NCI-H526 (cell line): ENCODE results near the gene MILR1.
"Not testable (repeated sequence)": the region's sequence is repeated elsewhere in the genome, so short reads cannot be mapped to it uniquely, and the experiment has no call there.

Source experiments
- DNase-seq, 2 experiments: peaks; one replicate each; lab custom pipeline; 2025; lab: John Stamatoyannopoulos, UW

Gene MILR1, protein sequence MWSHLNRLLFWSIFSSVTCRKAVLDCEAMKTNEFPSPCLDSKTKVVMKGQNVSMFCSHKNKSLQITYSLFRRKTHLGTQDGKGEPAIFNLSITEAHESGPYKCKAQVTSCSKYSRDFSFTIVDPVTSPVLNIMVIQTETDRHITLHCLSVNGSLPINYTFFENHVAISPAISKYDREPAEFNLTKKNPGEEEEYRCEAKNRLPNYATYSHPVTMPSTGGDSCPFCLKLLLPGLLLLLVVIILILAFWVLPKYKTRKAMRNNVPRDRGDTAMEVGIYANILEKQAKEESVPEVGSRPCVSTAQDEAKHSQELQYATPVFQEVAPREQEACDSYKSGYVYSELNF

DNA sequence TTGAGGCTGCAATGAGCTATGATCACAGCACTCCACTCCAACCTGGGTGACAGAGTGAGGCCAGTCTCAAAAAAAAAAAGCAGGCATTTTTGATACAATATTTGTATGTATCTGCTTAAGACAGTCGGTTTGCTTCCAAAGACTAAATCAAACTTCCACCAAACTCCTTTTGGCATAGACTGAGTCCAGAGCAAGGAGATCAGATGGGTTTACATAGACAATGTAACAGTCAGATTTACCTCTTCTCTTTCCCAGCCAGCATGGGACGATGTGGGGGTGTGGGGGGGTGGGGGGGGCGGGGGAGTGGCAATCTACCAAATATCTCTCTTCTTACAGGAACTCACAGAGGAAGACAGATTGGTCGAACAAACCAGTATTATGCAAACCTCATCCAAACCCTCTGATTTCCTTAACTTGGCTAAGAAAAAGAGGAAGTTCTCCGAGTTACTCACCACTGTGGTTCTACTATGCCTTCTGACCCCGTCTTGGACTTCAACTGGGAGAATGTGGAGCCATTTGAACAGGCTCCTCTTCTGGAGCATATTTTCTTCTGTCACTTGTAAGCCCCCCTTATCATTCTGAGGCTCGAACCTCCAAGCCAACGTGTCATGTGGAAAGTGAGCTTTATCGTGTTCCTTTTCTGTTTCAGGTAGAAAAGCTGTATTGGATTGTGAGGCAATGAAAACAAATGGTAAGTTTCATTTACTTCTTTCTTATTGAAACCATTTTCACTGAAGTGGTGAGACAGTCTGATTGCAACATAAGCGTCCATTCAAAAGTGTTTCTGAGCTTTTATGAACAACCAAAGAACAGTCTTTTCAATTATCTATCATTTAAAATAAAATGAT lies at the start of gene MILR1:
MILR1 (plus strand) TSS at position 451 of the 848 bp plus-strand sequence; CDS start at position 505, 54 bp downstream.
- no peak for DNase-seq

DNA sequence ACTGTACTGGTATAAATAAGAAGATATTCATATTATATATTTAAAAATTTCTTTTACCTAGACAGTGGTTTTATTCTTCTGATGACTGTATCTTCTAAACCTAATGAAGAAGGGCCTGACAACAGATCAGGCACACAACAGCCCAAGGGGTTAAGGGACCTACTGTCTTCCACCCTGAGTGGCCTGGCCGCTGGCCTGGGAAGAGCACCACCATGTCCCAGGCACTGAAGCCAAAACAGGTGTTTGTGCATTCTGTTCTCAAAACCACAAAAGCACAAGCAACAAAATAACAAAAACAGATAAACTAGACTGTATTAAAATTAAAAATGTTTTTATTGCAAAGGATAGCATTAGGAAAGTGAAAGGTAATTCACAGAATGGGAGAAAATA lies 49.2 kb upstream of the MILR1 start:
- DNase-seq, result no peak

DNA sequence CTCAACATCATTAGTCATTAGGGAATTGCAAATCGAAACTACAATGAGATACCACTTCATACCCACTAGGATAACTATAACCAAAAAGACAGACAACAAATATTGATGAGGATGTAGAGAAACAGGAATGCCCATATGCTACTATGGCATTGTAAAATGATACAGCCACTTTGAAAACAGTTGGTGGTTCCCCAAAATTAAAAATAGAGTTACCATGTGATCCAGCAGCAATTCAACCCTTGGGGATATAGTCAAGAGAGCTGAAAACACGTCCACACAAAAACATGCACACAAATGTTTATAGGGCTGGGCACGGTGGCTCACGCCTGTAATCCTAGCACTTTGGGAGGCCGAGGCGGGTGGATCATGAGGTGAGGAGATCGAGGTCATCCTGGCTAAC lies 48.3 kb upstream of the MILR1 start:
- no peak for DNase-seq

DNA sequence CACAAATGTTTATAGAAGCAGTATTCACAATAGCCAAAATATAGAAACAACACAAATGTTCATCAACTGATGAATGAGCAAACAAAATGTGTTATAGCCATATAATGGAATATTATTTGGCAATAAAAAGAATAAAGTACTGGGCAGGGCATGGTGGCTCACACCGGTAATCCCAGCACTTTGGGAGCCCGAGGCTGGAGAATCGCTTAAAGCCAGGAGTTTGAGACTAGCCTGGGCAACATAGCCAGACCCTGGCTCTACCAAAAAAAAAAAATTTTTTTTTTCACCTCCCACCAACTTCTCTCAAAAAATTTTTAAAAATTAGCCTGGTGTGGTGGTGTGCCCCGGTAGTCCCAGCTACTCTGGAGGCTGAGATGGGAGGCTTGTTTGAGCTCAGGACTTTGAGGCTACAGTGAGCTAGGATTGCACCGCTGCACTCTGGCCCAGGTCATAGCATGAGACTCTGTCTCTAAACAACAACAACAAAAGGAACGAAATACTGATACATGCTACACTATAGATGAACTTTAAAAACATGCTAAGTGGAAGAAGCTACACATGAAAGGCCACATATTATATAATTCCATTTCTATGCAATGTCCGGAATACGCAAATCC lies 47.6 kb upstream of the MILR1 start:
- no peak for DNase-seq

DNA sequence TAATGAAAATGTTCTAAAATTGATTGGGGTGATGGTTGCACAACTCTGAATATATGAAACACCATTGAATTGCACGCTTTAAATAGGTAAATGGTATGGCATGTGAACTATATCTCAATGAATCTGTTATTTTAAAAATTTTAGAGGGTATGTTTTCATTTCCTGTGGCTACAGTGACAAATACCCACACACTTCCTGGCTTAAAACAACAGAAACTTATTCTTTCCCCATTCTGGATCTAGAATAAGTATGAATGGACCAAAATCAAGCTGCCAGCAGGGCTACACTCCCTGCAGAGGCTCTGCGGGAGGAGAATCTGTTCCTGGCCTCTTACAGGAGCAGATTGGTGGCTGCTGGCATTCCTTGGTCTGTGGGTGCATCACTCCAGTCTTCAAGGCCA lies 47.0 kb upstream of the MILR1 start:
- no peak for DNase-seq

DNA sequence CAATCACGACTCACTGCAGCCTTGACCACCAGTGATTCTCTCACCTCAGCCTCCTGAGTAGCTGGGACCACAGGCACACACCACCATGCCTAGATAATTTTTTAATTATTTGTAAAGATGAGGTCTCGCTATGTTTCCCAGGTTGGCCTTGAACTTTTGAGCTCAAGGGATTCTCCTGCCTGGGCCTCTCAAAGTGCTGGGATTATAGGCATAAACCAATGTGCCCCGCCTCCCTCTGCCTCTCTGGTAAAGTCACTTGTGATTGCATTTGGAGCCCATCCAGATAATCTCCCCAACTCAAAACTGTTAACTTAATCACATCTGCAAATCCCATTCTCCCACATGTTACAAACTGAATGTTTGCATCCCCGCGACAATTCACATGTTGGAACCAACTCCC lies 46.4 kb upstream of the MILR1 start:
- DNase-seq, result no peak

DNA sequence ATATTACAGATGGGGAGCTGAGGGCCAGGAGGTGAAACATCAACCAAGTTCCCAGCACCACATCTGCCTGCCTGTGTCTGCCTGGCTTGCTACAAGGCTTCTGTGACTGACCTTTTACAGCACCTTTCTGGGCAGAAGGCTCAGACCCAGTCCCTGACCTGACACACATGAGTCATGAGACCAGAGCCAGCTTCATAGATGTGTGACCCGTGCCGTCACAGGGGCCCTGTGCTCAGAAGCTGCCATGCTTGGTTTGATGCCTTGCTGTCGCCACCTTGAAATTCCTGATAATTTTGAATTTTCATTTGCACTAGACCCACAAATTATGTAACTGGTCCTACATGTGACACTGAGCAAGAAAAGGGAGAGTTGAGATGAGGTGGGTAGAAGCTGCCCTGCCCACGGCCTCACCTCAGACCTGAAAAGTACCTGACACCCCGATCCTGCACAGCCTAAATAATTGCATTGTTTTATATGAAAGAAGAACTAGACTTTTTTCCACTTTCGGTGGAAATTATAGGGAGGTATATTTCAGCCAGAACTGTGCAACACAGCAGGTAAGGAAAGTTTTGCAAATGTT lies 44.9 kb upstream of the MILR1 start:
- DNase-seq, result no peak

DNA sequence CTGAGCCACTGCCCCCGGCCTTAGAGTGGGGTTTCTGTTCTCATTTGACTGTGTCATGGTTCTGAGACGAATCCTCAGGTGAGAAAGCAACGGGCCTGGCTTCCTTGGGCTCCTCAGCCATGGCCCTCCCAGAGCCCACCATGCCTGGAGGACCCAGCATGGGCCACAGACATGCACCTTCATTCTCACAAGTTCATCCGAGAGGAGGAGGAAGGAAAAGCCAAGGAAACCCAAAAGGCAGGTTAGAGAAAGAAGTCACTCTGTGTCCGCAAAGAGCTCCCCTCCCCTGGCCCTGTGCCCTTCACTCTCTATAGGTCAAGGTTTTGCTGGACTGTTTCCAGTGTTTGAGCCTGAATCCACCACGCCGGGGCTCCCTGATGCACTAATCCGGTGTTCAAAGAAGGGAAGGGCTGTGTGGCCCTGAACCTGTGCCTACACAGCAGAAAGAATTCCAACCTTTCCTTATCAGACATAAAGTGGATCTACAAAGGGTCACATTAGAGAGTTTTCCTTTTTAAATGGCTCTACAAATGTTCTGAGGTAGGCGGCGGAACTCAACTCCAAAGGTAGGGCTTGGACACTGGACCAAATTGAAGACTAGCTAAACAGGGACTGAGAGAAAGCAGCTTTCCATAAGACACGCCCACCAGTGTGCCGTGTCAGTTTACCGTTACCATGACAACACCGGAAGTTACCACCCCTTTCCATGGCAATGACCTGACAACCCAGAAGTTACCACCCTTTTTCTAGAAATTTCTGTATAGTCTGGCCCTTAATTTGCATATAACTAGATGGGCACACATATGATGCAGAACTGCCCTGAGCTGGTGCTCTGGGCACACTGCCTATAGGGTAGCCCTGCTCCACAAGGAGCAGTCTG lies 42.4 kb upstream of the MILR1 start:
- no peak for DNase-seq

DNA sequence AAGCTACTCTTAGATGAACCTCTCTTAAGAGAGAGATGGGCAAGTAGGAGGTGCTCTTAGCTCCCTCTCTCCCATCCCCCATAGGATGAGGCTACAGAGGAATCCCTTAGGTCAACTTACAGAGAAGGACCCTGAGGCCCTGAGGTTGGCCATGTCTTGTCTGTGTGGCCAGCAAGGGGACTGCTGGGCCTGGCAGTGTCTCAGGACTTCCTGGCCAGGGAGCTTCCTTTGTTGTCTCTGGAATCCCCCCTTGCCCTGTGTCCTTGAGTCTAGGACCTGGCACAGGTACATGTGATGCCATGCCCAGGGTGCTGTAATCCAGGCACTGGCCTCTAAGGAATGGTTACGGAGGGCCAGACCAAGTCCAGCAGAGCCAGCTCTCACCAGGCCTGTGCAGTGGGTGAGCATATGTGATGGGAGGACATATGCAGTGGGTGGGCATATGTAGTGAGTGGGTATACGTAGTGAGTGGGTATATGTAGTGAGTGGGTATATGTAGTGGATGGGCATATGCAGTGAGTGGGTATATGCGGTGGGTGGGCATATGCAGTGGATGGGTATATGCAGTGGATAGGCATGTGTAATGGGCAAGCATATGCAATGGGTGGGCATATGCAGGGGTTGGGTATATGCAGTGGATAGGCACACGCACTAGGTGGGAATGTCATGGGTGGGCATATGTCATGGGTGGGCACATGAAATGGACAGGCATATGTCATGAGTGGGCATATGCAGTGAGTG lies 38.0 kb upstream of the MILR1 start:
- DNase-seq, result no peak

DNA sequence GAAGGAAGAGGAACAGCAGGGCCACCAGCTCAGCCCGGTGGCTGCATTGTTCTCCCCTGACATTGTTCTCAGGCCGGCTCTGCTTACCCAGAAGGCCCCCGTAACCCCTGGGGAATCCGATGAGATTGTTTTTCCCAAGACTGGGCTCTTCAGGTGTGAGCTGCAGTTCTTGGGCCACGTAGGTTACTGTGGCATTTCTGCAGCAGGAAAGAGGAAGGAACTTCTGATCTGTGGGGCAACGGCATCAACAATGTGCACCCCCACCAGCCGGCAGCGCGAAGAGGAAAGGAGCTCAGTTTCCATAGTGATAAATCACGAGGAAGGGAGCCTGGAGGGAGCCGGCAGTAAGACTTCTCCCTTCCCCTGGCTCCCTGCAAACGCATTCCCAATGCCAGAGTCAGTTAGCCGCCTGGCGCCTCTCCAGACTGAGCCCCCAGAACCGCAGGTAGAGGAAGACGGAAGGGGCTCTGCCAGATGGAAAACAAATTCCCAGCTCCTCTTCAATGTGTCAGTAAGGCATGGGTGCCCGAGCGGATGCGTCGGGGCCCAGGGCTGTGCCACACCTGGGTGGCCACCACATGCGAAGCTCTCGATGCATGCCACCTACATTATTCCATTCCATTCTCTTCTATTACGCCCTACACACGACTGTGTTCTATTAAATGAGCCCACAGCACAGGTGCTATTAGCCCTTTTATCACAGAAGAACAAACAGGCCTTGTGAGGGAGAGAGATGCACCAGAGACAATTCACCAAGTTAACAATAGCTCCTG lies 36.7 kb upstream of the MILR1 start:
- DNase-seq, result peak; percentile 33 to 57

DNA sequence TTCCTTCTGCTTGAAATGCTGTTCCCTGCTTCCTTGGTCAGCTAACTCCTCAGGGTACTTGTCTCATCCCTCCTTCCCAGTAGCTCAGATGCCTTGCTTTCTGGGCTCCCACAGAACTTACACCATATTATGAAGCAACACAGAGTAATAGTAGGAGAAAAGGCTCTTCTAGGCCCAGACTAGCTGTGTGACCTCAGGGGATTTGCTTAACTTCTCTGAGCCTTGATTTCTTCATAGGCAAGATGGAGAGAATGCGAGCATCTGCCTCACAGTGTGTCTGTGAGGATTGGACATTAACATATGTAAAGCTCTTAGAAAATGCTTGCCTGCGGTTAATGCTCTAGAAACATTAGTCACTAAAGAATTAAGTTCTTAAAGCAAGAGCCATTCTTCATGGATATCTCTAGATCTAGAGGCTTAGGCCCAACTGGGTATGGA lies 36.0 kb upstream of the MILR1 start:
- no peak for DNase-seq

DNA sequence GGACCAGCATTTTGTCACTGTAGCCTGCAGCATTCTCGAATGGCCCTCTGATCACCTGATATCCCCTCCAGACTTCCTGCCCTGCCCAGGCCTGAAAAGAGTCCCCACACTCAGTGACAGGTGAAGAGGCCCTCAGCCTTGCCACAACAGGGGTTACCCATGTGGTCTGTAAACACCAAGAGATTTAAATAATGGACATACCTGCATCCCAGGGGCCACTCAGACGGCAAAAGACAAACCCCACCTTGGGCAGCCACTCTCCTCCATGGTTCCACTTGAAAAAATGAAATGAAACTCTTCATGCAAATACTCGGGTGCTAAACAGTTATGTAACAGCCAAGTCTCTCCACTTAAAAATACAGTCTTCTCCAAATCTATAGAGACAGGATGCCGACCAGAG lies 35.4 kb upstream of the MILR1 start:
- DNase-seq, result no peak

DNA sequence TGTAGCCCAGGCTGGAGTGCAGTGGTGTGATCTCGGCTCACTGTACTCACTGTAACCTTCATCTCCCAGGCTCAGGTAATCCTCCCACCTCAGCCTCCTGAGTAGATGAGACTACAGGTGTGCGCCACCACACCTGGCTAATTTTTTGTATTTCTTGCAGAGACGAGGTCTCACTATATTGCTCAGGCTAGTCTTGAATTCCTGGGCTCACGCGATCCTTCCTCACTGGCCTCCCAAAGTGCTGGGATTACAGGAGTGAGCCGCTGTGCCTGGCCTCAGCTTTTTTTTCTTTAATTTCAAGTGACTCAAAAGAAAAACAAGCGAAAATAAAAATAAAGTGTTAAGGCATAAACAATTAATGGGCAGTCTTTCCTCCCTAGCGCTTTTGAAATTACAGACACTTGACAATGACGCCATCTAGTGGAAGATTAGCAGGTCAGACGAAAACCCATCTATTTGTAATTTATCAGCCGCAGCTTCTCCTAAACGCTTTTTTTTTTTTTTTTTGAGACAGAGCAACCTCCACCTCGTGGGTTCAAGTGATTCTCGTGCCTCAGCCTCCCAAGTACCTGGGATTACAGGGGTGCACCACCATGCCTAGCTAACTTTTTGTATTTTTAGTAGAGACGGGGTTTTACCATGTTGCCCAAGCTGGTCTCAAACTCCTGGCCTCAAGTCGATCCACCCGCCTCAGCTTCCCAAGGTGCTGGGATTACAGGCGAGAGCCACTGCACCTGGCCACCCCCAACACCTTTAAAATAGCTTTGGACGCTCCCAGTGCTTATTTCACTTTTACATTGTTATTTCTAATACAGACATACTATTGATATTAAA lies 30.2 kb upstream of the MILR1 start:
- DNase-seq, result peak; percentile 28 to 69

DNA sequence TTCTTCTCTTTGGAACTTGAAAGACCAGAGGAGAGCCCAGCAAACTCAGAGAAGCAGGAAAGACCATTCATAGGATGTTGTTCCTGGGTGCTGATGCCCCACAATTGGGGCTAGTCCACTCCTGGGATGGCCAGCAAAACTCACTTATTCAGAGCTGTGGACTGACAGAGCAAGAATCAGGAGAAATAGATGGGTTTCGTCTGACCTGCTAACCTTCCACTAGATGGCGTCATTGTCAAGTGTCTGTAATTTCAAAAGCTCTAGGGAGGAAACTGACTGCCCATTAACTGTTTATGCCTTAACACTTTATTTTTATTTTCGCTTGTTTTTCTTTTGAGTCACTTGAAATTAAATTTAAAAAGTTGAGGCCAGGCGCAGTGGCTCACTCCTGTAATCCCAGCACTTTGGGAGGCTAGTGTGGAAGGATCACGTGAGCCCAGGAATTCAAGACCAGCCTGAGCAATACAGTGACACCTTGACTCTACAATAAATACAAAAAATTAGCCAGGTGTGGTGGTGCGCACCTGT lies 28.7 kb upstream of the MILR1 start:
- peak; percentile 65 to 77 for DNase-seq

DNA sequence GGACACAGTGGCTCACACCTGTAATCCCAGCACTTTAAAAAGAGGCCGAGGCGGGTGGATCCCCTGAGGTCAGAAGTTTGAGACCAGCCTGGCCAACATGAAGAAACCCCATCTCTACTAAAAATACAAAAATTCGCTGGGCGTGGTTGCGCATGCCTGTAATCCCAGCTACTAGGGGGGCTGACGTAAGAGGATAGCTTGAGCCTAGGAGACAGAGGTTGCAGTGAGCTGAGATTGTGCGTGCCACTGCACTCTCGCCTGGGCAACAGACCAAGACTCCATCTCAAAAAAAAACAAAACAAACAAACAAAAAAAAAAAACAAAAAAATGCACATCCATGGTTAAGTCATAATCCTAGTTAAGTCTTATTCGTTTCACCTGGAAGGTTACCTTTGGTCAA lies 26.8 kb upstream of the MILR1 start:
- DNase-seq, result not testable (repeated sequence)

DNA sequence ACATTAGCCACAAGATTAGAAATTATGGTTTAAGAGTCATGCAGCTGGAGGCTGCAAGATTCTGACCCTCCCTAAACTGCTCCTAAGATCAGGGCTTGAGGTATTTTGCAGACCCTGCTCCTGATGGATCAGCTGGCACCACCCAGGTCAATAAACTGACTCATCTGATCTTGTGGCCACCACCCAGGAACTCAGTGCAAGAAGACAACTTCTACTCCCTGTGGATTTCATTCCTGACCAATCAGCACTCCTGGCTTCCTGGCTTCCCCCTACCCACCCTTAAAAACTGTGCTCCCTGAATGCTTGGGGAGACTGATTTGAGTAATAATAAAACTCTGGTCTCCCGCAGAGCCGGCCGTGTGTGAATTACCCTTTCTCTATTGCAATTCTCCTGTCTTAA lies 25.0 kb upstream of the MILR1 start:
- no peak for DNase-seq

DNA sequence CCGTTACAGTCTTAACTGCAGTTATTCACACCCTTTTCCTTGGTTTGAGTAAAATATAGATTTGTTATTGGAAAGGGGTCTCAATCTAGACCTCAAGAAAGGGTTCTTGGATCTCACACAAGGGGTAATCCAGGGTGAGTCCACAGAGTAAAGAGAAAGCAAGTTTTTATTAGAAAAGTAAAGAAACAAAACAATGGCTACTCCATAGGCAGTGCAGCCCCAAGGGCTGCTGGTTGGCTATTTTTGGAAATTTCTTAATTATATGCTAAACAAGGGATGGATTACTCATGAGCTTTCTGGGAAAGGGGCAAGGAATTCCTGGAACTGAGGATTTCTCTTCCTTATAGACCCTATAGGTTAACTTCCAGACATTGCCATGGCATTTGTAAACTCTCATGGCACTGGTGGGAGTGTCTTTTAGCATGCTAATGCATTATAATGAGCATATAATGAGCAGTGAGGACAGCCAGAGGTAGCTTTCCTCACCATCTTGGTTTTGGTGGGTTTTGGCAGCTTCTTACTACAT lies 24.5 kb upstream of the MILR1 start:
- DNase-seq, result no peak

DNA sequence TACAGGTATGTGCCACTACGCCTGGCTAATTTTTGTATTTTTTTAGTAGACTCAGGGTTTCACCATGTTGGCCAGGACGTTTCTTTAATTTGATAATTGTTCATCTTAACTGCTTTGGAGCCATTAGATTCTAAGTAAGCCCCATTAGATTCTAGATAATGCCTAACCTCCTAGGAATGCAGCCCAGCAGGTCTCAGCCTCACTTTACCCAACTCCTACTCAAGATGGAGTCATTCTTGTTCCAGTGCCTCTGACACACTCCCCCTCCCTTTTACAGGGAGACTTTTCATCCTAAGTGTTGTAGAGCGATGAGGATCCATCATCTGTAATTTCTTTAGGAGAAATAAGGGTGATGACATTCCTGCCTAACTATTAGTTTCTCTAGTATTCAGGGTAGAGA lies 23.7 kb upstream of the MILR1 start:
- DNase-seq, result no peak

DNA sequence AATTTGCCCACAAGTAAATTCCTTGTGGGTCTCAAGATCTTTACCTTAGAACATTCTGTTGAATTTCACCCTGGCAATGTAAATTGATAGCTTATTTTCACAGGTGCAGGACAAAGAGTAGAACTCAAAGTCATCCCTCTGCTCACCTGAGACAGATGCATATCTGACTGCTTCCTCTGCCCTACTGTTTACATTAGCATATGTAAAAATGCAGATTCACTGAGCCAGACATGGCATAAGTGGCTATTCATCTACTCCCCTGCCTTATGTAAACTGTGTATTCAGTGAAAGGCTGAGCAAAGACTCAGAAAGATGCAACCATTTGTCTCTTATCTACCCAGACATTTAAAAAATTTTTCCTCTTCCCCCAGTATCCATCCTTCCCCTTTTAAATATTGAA lies 22.3 kb upstream of the MILR1 start:
- peak; percentile 24 to 61 for DNase-seq
